C4-2B (cell line): ENCODE measurements around the gene ARMH1.

Source experiments
- CTCF ChIP-seq: fragments of 450-650 bp; conservative IDR thresholded peaks from 2 replicates; pipeline ENCODE4 v1.5.1; 2017; ENCODE audit warnings: mild to moderate bottlenecking
- ZFX ChIP-seq: fragments of 450-650 bp; IDR thresholded peaks from 2 replicates; pipeline ENCODE4 v1.6.1; 2017

GRCh38 chr1:44655609-44656008 lies 18.9 kb upstream of the ARMH1 start:
- TF ChIP-seq CTCF, result peak; percentile 85
- TF ChIP-seq ZFX, result no peak
